Hepatocyte (in vitro differentiated cells): ENCODE results near the gene DNAH7. TPM values are rescaled to one million over a fixed set of nuclear protein-coding genes. Genes with fewer than 3 reads are reported as not detected.

Source experiments
- DNase-seq: peaks from one replicate; pipeline ENCODE4 v3.0.0-alpha.2; 2016; ENCODE audit warnings: low spot score
- H2AFZ ChIP-seq: fragments of 200-600 bp; sonication (generic); 2 replicates; pipeline ENCODE4 v1.6.0; 2016; ENCODE audit warnings: antibody characterized with exemption, mild to moderate bottlenecking
- H3K27ac ChIP-seq: fragments of 200-600 bp; sonication (generic); 2 replicates; pipeline ENCODE4 v1.5.1; 2016; ENCODE audit warnings: mild to moderate bottlenecking
- H3K27me3 ChIP-seq: fragments of 200-600 bp; sonication (generic); 2 replicates; pipeline ENCODE4 v1.6.1; 2016
- H3K36me3 ChIP-seq: fragments of 200-600 bp; sonication (generic); replicated peaks from 2 replicates; pipeline ENCODE4 v1.5.1; 2016; ENCODE audit warnings: low read depth; ENCODE audit not compliant: insufficient read depth
- H3K4me1 ChIP-seq: fragments of 200-600 bp; sonication (generic); 2 replicates; pipeline ENCODE4 v1.5.1; 2016; ENCODE audit warnings: mild to moderate bottlenecking, moderate library complexity; ENCODE audit not compliant: insufficient read depth
- H3K4me2 ChIP-seq: fragments of 200-600 bp; sonication (generic); 2 replicates; pipeline ENCODE4 v1.6.0; 2016
- H3K4me3 ChIP-seq: fragments of 200-600 bp; sonication (generic); 2 replicates; pipeline ENCODE4 v1.5.1; 2016; ENCODE audit warnings: mild to moderate bottlenecking
- H3K79me2 ChIP-seq: fragments of 200-600 bp; sonication (generic); 2 replicates; pipeline ENCODE4 v1.6.0; 2017; ENCODE audit warnings: mild to moderate bottlenecking
- H3K9me2 ChIP-seq: fragments of 200-600 bp; sonication (generic); replicated peaks from 2 replicates; pipeline ENCODE4 v1.6.0; 2017; ENCODE audit warnings: mild to moderate bottlenecking; ENCODE audit not compliant: insufficient read depth
- H3K9me3 ChIP-seq: fragments of 200-600 bp; sonication (generic); 2 replicates; pipeline ENCODE4 v1.5.1; 2016; ENCODE audit warnings: low read depth, mild to moderate bottlenecking
- H4K20me1 ChIP-seq: fragments of 200-600 bp; sonication (generic); 2 replicates; pipeline ENCODE4 v1.6.0; 2016; ENCODE audit warnings: mild to moderate bottlenecking; ENCODE audit not compliant: insufficient read depth, poor library complexity, severe bottlenecking
- CTCF ChIP-seq: fragments of 200-600 bp; sonication (generic); IDR thresholded peaks from 2 replicates; pipeline ENCODE4 v1.5.1; 2016; ENCODE audit warnings: antibody characterized with exemption, mild to moderate bottlenecking; ENCODE audit not compliant: poor library complexity
- EZH2 ChIP-seq: fragments of 200-600 bp; sonication (generic); IDR thresholded peaks from 2 replicates; pipeline ENCODE4 v1.6.1; 2016; ENCODE audit warnings: antibody characterized with exemption, mild to moderate bottlenecking, borderline replicate concordance
- EZH2phosphoT487 ChIP-seq: fragments of 200-600 bp; sonication (generic); IDR thresholded peaks from one replicate; pipeline ENCODE4 v1.6.1; 2018; ENCODE audit warnings: antibody characterized with exemption, mild to moderate bottlenecking, low read depth, moderate library complexity; ENCODE audit not compliant: unreplicated experiment, severe bottlenecking
- WGBS: methylation state at CpG from one replicate; pipeline ENCODE4 v1.1.6; 2016; ENCODE audit warnings: low lambda C conversion rate; ENCODE audit errors: missing lambda C conversion rate; 5-methylcytosine and 5-hydroxymethylcytosine counted together
- polyA plus RNA-seq: library from polyadenylated mRNA; unstranded; fragments of >200 nt; fragmentation: Nextera tagmentation; extraction: Ambion mirVana; gene quantifications from 2 replicates; pipeline ENCODE4 v1.2.1, GENCODE V29; 2016
- total RNA-seq: library from RNA; depleted of rRNA; stranded (reverse); fragments of >200 nt; gene quantifications from 2 replicates; pipeline ENCODE4 v1.2.3, GENCODE V29; 2014

DNAH7 gene
- total and polyA plus RNA-seq, 2 experiments from 2014 or later, result 0.29 to 1.2 TPM

GRCh38 chr2:195821566-195821932, 247.1 kb downstream of the DNAH7 start:
- Histone ChIP-seq H3K36me3 (no peaks in the 10 kb centered on the region), H4K20me1 (no peaks in the 10 kb centered on the region), H3K9me2 (no peaks in the 10 kb centered on the region), H3K79me2 (no peaks in the 10 kb centered on the region), H3K27ac (no peak overlapping the region), H3K9me3 (no peaks in the 10 kb centered on the region), H3K27me3 (no peaks in the 10 kb centered on the region), H3K4me2 (no peak overlapping the region), H3K4me3 (no peak overlapping the region), H2AFZ (no peak overlapping the region), H3K4me1 (peaks cover 13% of the 10 kb centered on the region)
- WGBS, result 85% methylated on average over 5 of the region's 5 CpGs
- no peak for DNase-seq
- TF ChIP-seq EZH2 (no peak), CTCF (no peak), EZH2phosphoT487 (no peak)

GRCh38 chr2:195820867-195821565, 247.6 kb downstream of the DNAH7 start:
- Histone ChIP-seq H2AFZ (no peak overlapping the region), H4K20me1 (no peaks in the 10 kb centered on the region), H3K36me3 (no peaks in the 10 kb centered on the region), H3K4me2 (no peak overlapping the region), H3K9me3 (no peaks in the 10 kb centered on the region), H3K79me2 (no peaks in the 10 kb centered on the region), H3K4me1 (peaks cover 13% of the 10 kb centered on the region), H3K9me2 (no peaks in the 10 kb centered on the region), H3K27me3 (no peaks in the 10 kb centered on the region), H3K4me3 (no peak overlapping the region), H3K27ac (no peak overlapping the region)
- 96% methylated on average over 3 of the region's 3 CpGs for WGBS
- TF ChIP-seq CTCF, result no peak
- TF ChIP-seq EZH2phosphoT487, result no peak
- TF ChIP-seq EZH2, result no peak
- no peak for DNase-seq

- H3K27ac ChIP-seq, result no peak overlapping the region
- no peaks in the 10 kb centered on the region for H3K36me3 ChIP-seq
- H3K4me1 ChIP-seq, result peaks cover 13% of the 10 kb centered on the region
- H3K4me2 ChIP-seq, result no peak overlapping the region
- WGBS, result 87% methylated on average over 3 of the region's 3 CpGs
- no peak for DNase-seq
- H3K9me2 ChIP-seq, result no peaks in the 10 kb centered on the region
- H4K20me1 ChIP-seq, result no peaks in the 10 kb centered on the region
- H3K9me3 ChIP-seq, result no peaks in the 10 kb centered on the region
- H3K79me2 ChIP-seq, result no peaks in the 10 kb centered on the region
- no peak overlapping the region for H2AFZ ChIP-seq
- H3K27me3 ChIP-seq, result no peaks in the 10 kb centered on the region
- H3K4me3 ChIP-seq, result no peak overlapping the region
- TF ChIP-seq EZH2phosphoT487 (no peak), CTCF (no peak), EZH2 (no peak)
These were observed 248.3 kb downstream of the DNAH7 start for GRCh38 chr2:195820373-195820772.
